A549 (cell line): ENCODE results near the gene SLC43A3. TPM values are rescaled to one million over a fixed set of nuclear protein-coding genes. Genes with fewer than 3 reads are reported as not detected.

Experiments used
- ATAC-seq, 2 experiments: fragments of 200-7000 bp in 1 of 2; fragments of >200 bp in 1 of 2; cut with Nextera tagmentation in 1 of 2; cut with Tn5 transposase in 1 of 2; 3 replicates each; pipeline versions ENCODE4 v1.8.0 to v1.9.1; 2018 to 2020; ENCODE audit warnings: mild to moderate bottlenecking in 1 of 2, moderate library complexity in 1 of 2
- CTCF ChIA-PET: fragments of 300-600 bp; sonication (Branson Sonifier 250); formaldehyde crosslinking; extraction: SDS; loops from one replicate; lab custom pipeline; 2021; ENCODE audit warnings: antibody characterized with exemption, inconsistent platforms; lab: Yijun Ruan, JAX
- POLR2A ChIA-PET: fragments of 350-600 bp; formaldehyde crosslinking; extraction: SDS; loops from one replicate; lab custom pipeline; 2021; ENCODE audit warnings: antibody characterized with exemption, inconsistent platforms; lab: Yijun Ruan, JAX
- DNase-seq, 2 experiments: peaks; one replicate each; pipeline versions ENCODE4 v3.0.0 to v3.0.0-alpha.2; 2011 to 2016; ENCODE audit warnings: low read depth in 1 of 2, low spot score in 1 of 2
- FAIRE-seq: peaks from 2 replicates; lab custom pipeline; 2011; peaks lifted over from hg19 to GRCh38; lab: Jason Lieb, UNC
- H3K27ac ChIP-seq, 2 experiments: fragments of >200 bp; sonication (Bioruptor Twin); formaldehyde crosslinking; 3 replicates each; pipeline ENCODE4 v1.5.1; 2016 to 2017
- H3K4me1 ChIP-seq: fragments of >200 bp; sonication (Bioruptor Twin); formaldehyde crosslinking; 3 replicates; pipeline ENCODE4 v1.6.1; 2016
- H3K4me2 ChIP-seq: fragments of >200 bp; sonication (Bioruptor Twin); formaldehyde crosslinking; 3 replicates; pipeline ENCODE4 v1.6.1; 2016
- H3K4me3 ChIP-seq: fragments of >200 bp; sonication (Bioruptor Twin); formaldehyde crosslinking; 3 replicates; pipeline ENCODE4 v1.5.1; 2016
- H3K9me3 ChIP-seq: fragments of >200 bp; sonication (Bioruptor Twin); formaldehyde crosslinking; 3 replicates; pipeline ENCODE4 v1.6.1; 2016
- ATOH8 ChIP-seq: fragments of 250-450 bp; sonication (Bioruptor Pico); IDR thresholded peaks from 2 replicates; pipeline ENCODE4 v1.5.0; 2020; ENCODE audit warnings: low read depth, mild to moderate bottlenecking, moderate library complexity
- CEBPB ChIP-seq, 2 experiments: fragments of >200 bp in 1 of 2; sonication (Bioruptor Twin) in 1 of 2; formaldehyde crosslinking in 1 of 2; IDR thresholded peaks; 2 replicates each; pipeline ENCODE4 v1.6.1; 2012 to 2016
- EHF ChIP-seq: fragments of 250-450 bp; sonication (Bioruptor Pico); IDR thresholded peaks from 2 replicates; pipeline ENCODE4 v1.5.0; 2020; ENCODE audit warnings: mild to moderate bottlenecking
- ESRRA ChIP-seq: fragments of 150-350 bp; IDR thresholded peaks from 2 replicates; pipeline ENCODE4 v1.6.1; 2014; ENCODE audit warnings: mild to moderate bottlenecking, low read length, borderline replicate concordance
- FOSL2 ChIP-seq, 2 experiments: fragments of 450-650 bp in 1 of 2; fragments of >200 bp in 1 of 2; sonication (Bioruptor Twin) in 1 of 2; formaldehyde crosslinking; IDR thresholded peaks; 2 replicates each; pipeline versions ENCODE4 v1.5.0 to v1.6.1; 2016 to 2020; ENCODE audit warnings: mild to moderate bottlenecking in 1 of 2, moderate library complexity in 1 of 2
- HMGXB4 ChIP-seq: fragments of 250-450 bp; sonication (Bioruptor Pico); IDR thresholded peaks from 2 replicates; pipeline ENCODE4 v1.5.0; 2021; ENCODE audit warnings: mild to moderate bottlenecking, moderate library complexity, borderline replicate concordance
- HOXB13 ChIP-seq: fragments of 250-450 bp; sonication (Bioruptor Pico); IDR thresholded peaks from 2 replicates; pipeline ENCODE4 v1.5.0; 2020; ENCODE audit warnings: low read depth, mild to moderate bottlenecking, moderate library complexity
- MAFK ChIP-seq: fragments of 450-650 bp; IDR thresholded peaks from 2 replicates; pipeline ENCODE4 v1.6.1; 2014; ENCODE audit not compliant: partially characterized antibody
- MAZ ChIP-seq: fragments of 150-350 bp; IDR thresholded peaks from 2 replicates; pipeline ENCODE4 v1.6.1; 2014; ENCODE audit warnings: antibody characterized with exemption, low read depth, low read length, borderline replicate concordance
- NPAS2 ChIP-seq: fragments of 250-450 bp; sonication (Bioruptor Pico); IDR thresholded peaks from 2 replicates; pipeline ENCODE4 v1.8.0; 2022; ENCODE audit warnings: mild to moderate bottlenecking, moderate library complexity, borderline replicate concordance
- PBX3 ChIP-seq: IDR thresholded peaks from 2 replicates; pipeline ENCODE4 v1.6.1; 2012
- POLR2A ChIP-seq: IDR thresholded peaks from 2 replicates; pipeline ENCODE4 v1.6.1; 2012; ENCODE audit warnings: mild to moderate bottlenecking, low read length
- RCOR1 ChIP-seq: fragments of 150-350 bp; IDR thresholded peaks from 2 replicates; pipeline ENCODE4 v1.6.1; 2014; ENCODE audit warnings: antibody characterized with exemption, low read length, low read depth
- TP53 ChIP-seq: fragments of 250-450 bp; sonication (Bioruptor Pico); IDR thresholded peaks from 2 replicates; pipeline ENCODE4 v1.5.0; 2021; ENCODE audit warnings: mild to moderate bottlenecking, moderate library complexity
- ZC3H11A ChIP-seq: fragments of 450-650 bp; IDR thresholded peaks from 2 replicates; pipeline ENCODE4 v1.6.1; 2014; ENCODE audit warnings: antibody characterized with exemption, mild to moderate bottlenecking
- ZNF302 ChIP-seq: fragments of 250-450 bp; sonication (Bioruptor Pico); IDR thresholded peaks from 2 replicates; pipeline ENCODE4 v1.9.0; 2021; ENCODE audit warnings: inconsistent platforms, mild to moderate bottlenecking, moderate library complexity
- WGBS: methylation state at CpG from one replicate; pipeline ENCODE4 v1.1.6; 2017; ENCODE audit errors: missing lambda C conversion rate; 5-methylcytosine and 5-hydroxymethylcytosine counted together
- polyA plus RNA-seq, 4 experiments: library from polyadenylated mRNA; depleted of rRNA in 3 of 4; stranded (reverse); fragments of >200 nt; fragmentation: RNase III in 1 of 4; extraction: RNeasy Plus Mini Kit Qiagen cat#74134 plus additional on column Dnase treatment in 1 of 4; gene quantifications; 2 replicates in 3 of 4; 3 replicates in 1 of 4; pipeline ENCODE4 v1.2.3, GENCODE V29; 2011 to 2017

The SLC43A3 gene
- polyA plus RNA-seq, 2 of the 4 experiments (the other 2 are of a cell fraction) = 0.12 to 0.30 TPM

GRCh38 chr11:57463671-57464538, 37.0 kb upstream of the SLC43A3 start:
- Histone ChIP-seq H3K4me3 (0 out of 3 replicates have a peak overlapping the region, but pooled peaks have one; percentile 74), H3K4me2 (peak overlapping the region; percentile 90), H3K4me1 (peaks cover 16% of the 10 kb centered on the region; the same call in 2 of the 3 replicates), H3K27ac (peak overlapping the region in 1 of 2 experiments; percentile 46; a peak in 2 of 6 replicates), H3K9me3 (no peaks in the 10 kb centered on the region)
- FAIRE-seq (no peak), DNase-seq (no peak), ATAC-seq (no peak)
- no peak for TF ChIP-seq CEBPB (IDR thresholded peaks at IDR 0.05)
- TF ChIP-seq ATOH8 (CRISPR knock-in tag) = no peak
- no peak for TF ChIP-seq TP53 (CRISPR knock-in tag)
- no peak for TF ChIP-seq ZNF302 (CRISPR knock-in tag)
- TF ChIP-seq POLR2A = no peak
- no peak for TF ChIP-seq HOXB13 (CRISPR knock-in tag)
- no peak for TF ChIP-seq MAFK
- TF ChIP-seq MAZ = no peak
- TF ChIP-seq EHF (CRISPR knock-in tag) = no peak
- no peak for TF ChIP-seq ESRRA
- no peak for TF ChIP-seq ZC3H11A
- ChIA-PET POLR2A (no interaction called here), CTCF (interaction anchor here (1.0 to 11.7 kb wide), 6 partner anchors 10 to 101 kb away, joined by 3 to 228 read pairs (median 4); partner anchors contain the start of gene TIMM10)
- 76% methylated on average over 13 of the region's 14 CpGs for WGBS

- TF ChIP-seq ESRRA = no peak
- WGBS = 82% methylated on average over 3 of the region's 3 CpGs
- H3K4me3 ChIP-seq = peak overlapping the region; percentile 74; the same call in 2 of the 3 replicates
- FAIRE-seq = no peak
- POLR2A ChIA-PET = no interaction called here
- peak overlapping the region in 1 of 2 experiments; percentile 89; a peak in 1 of 6 replicates for H3K27ac ChIP-seq
- no peak for DNase-seq
- no peaks in the 10 kb centered on the region for H3K9me3 ChIP-seq
- H3K4me2 ChIP-seq = peak overlapping the region; percentile 90
- CTCF ChIA-PET = interaction anchor here (1.1 to 11.7 kb wide), 5 partner anchors 10 to 116 kb away, joined by 3 to 228 read pairs (median 5); partner anchors contain the start of gene TIMM10
- ATAC-seq = no peak
- H3K4me1 ChIP-seq = peaks cover 23% of the 10 kb centered on the region
Measured at GRCh38 chr11:57462597-57462996, 35.7 kb upstream of the SLC43A3 start.

- CTCF ChIA-PET = interaction anchor here (1.1 to 11.7 kb wide), 5 partner anchors 11 to 115 kb away, joined by 3 to 228 read pairs (median 5); partner anchors contain the start of gene TIMM10
Measured at GRCh38 chr11:57461841-57462489, 35.0 kb upstream of the SLC43A3 start.

More at GRCh38 chr11:57461841-57462489, 35.0 kb upstream of the SLC43A3 start:
- no peaks in the 10 kb centered on the region for H3K9me3 ChIP-seq
- FAIRE-seq (no peak), DNase-seq (no peak), ATAC-seq (no peak)
- WGBS = 86% methylated on average over 16 of the region's 16 CpGs
- peak overlapping the region; percentile 90 for H3K4me2 ChIP-seq
- peak overlapping the region in 1 of 2 experiments; percentile 89; a peak in 5 of 6 replicates for H3K27ac ChIP-seq
- peak overlapping the region; percentile 74 for H3K4me3 ChIP-seq
- POLR2A ChIA-PET = no interaction called here
- H3K4me1 ChIP-seq = peaks cover 27% of the 10 kb centered on the region
- no peak for TF ChIP-seq PBX3
- TF ChIP-seq TP53 (CRISPR knock-in tag) = no peak
- TF ChIP-seq POLR2A = no peak
- TF ChIP-seq FOSL2 (IDR thresholded peaks at IDR 0.05) = no peak
- TF ChIP-seq FOSL2 (CRISPR knock-in tag; IDR thresholded peaks at IDR 0.05) = no peak
- TF ChIP-seq RCOR1 = no peak
- no peak for TF ChIP-seq HMGXB4 (CRISPR knock-in tag)
- no peak for TF ChIP-seq ESRRA
- TF ChIP-seq NPAS2 (CRISPR knock-in tag) = no peak
